Upper lobe of right lung (tissue), 1 donor: ENCODE data around the gene SHISA7. TPM values are rescaled to one million over a fixed set of nuclear protein-coding genes. Genes with fewer than 3 reads are reported as not detected.

Source experiments
- ATAC-seq: fragments of 200-7000 bp; cut with Tn5 transposase; one replicate; pipeline ENCODE4 v1.9.1; 2020; ENCODE audit warnings: mild to moderate bottlenecking, moderate library complexity
- DNase-seq: peaks from one replicate; pipeline ENCODE4 v3.0.0-alpha.2; 2020
- H3K27ac ChIP-seq: fragments of 200-600 bp; one replicate; pipeline ENCODE4 v1.8.0; 2022
- H3K27me3 ChIP-seq: fragments of 200-600 bp; one replicate; pipeline ENCODE4 v1.8.0; 2022; ENCODE audit warnings: mild to moderate bottlenecking
- H3K36me3 ChIP-seq: fragments of 200-600 bp; one replicate; pipeline ENCODE4 v1.8.0; 2022
- H3K4me1 ChIP-seq: fragments of 200-600 bp; one replicate; pipeline ENCODE4 v1.8.0; 2022
- H3K4me3 ChIP-seq: fragments of 200-600 bp; one replicate; pipeline ENCODE4 v1.8.0; 2022; ENCODE audit warnings: mild to moderate bottlenecking
- H3K9me3 ChIP-seq: fragments of 200-600 bp; one replicate; pipeline ENCODE4 v1.8.0; 2022
- intact Hi-C: fragments of 100-400 bp; cut with DNase I; formaldehyde crosslinking; loops from one replicate; pipeline ENCODE4 v1.11.0; 2022
- total RNA-seq: library from RNA; stranded (reverse); fragmentation: NEBNext Ultra II Directional; extraction: Animal tissue kit (Norgen Biotek cat#: 25700); gene quantifications from one replicate; pipeline ENCODE4 v1.2.1, GENCODE V29; 2021
- TF ChIP-seq, protein P1 (sequence below): fragments of 200-600 bp; IDR thresholded peaks from one replicate; pipeline ENCODE4 v1.8.0; 2022; ENCODE audit warnings: antibody characterized with exemption
- donor health status: DM: no; HTN: yes; CAD: no; lungs with severe emphysema.

The SHISA7 gene
- total RNA-seq, 1 donor from 2014 or later: not detected

DNA sequence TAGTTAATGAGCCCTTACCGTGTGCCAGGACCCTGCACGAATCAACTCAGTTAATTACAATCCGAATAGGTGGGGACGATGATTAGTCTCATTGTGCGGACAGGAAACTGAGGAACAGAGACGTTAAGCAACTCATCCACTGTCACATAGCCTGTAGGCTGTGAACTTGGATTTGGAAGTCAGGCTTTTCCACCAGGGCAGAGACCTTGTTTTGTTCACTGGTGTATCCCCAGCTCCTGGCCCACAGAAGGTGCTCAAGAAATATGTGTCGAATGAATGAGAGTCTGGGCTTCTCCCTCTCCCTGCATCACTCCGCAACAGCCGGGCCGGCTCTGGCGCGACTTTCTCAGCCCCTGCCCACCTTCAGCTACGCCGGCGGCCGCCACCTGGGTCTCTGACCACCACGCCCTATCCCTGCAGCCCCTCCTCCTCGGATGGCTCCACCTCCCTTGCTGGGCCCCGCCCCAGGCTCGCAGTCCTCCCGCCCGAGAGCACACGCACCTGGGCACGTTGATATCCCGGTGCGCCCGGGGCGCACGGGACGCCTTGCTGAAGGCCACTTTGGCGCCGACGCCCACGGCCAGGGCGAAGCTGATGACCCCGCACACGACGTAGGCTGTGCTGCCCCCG is 1.3 kb downstream of the SHISA7 start:
- ATAC-seq: no peak
- peaks cover 56% of the 10 kb centered on the region for H3K27me3 ChIP-seq

GRCh38 chr19:55441319-55441691 is 1.8 kb downstream of the SHISA7 start:
- no peak overlapping the region for H3K27ac ChIP-seq
- intact Hi-C loops: no loop called here
- H3K4me1 ChIP-seq: peaks cover 3% of the 10 kb centered on the region
- peaks cover 56% of the 10 kb centered on the region for H3K27me3 ChIP-seq
- DNase-seq (no peak), ATAC-seq (no peak)
- H3K36me3 ChIP-seq: no peaks in the 10 kb centered on the region
- no peaks in the 10 kb centered on the region for H3K9me3 ChIP-seq
- no peak overlapping the region for H3K4me3 ChIP-seq
- TF ChIP-seq, protein P1, sequence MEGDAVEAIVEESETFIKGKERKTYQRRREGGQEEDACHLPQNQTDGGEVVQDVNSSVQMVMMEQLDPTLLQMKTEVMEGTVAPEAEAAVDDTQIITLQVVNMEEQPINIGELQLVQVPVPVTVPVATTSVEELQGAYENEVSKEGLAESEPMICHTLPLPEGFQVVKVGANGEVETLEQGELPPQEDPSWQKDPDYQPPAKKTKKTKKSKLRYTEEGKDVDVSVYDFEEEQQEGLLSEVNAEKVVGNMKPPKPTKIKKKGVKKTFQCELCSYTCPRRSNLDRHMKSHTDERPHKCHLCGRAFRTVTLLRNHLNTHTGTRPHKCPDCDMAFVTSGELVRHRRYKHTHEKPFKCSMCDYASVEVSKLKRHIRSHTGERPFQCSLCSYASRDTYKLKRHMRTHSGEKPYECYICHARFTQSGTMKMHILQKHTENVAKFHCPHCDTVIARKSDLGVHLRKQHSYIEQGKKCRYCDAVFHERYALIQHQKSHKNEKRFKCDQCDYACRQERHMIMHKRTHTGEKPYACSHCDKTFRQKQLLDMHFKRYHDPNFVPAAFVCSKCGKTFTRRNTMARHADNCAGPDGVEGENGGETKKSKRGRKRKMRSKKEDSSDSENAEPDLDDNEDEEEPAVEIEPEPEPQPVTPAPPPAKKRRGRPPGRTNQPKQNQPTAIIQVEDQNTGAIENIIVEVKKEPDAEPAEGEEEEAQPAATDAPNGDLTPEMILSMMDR: no peak

More for the DNA sequence above, 1.3 kb downstream of the SHISA7 start:
- Histone ChIP-seq H3K4me1 (peaks cover 3% of the 10 kb centered on the region), H3K4me3 (no peak overlapping the region), H3K36me3 (no peaks in the 10 kb centered on the region), H3K27ac (no peak overlapping the region), H3K9me3 (no peaks in the 10 kb centered on the region)
- no peak for DNase-seq
- intact Hi-C loops: no loop called here
- TF ChIP-seq, protein P1: no peak

GRCh38 chr19:55440411-55441105 is 2.5 kb downstream of the SHISA7 start:
- DNase-seq (no peak), ATAC-seq (no peak)
- Histone ChIP-seq H3K27ac (no peak overlapping the region), H3K9me3 (no peaks in the 10 kb centered on the region), H3K4me3 (no peak overlapping the region), H3K4me1 (peaks cover 3% of the 10 kb centered on the region), H3K36me3 (no peaks in the 10 kb centered on the region), H3K27me3 (peaks cover 56% of the 10 kb centered on the region)
- TF ChIP-seq, protein P1: no peak
- intact Hi-C loops: no loop called here

DNA sequence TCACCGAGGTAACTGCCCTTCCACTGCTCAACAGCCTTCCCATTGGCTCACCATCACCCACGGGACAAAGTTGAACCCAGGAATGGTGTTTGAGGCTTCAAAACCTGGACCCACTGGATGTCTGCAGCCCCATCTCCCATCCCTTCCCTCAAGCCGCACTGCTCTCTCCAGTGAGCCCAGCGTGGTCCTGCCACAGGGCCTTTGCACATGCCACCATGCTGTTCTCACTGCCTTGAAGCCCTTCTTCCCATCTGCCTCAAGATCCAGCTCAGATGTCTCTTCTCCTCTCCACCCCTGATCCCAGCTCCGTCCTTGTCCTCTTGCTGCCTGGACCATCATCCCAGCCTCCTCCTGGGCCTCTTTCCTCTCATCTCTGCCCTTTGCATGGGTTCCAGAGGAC is 4.0 kb downstream of the SHISA7 start:
- Histone ChIP-seq H3K4me3 (no peak overlapping the region), H3K4me1 (peaks cover 3% of the 10 kb centered on the region), H3K9me3 (no peaks in the 10 kb centered on the region), H3K27ac (no peak overlapping the region), H3K36me3 (no peaks in the 10 kb centered on the region), H3K27me3 (peaks cover 42% of the 10 kb centered on the region)
- intact Hi-C loops: no loop called here
- DNase-seq (no peak), ATAC-seq (no peak)
- TF ChIP-seq, protein P1: no peak

DNA sequence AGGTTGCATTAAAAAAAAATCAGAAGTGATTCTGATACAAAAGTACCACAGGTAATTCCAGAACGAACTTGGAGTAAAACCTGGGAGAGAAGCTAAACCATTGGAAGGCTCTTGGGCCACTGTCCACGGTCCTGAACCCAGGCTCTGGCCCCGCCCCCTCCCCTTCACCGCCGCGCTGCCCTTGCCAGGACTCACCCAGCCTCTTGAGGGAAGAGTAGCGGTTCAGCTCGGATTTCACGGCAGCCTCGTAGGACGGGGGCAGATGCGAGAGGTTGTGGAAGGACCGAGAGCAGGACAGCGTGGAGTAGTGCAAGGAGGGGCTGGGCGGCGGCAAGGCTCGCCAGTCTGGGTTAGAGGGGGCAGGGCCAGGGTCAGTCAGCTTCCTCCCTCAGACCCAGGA is 5.7 kb downstream of the SHISA7 start:
- ATAC-seq (peak; percentile 84), DNase-seq (peak; percentile 83)
- no peak overlapping the region for H3K4me3 ChIP-seq
- TF ChIP-seq, protein P1: no peak
- intact Hi-C loops: no loop called here
- no peaks in the 10 kb centered on the region for H3K9me3 ChIP-seq
- peaks cover 3% of the 10 kb centered on the region for H3K4me1 ChIP-seq
- no peak overlapping the region for H3K27ac ChIP-seq
- no peaks in the 10 kb centered on the region for H3K36me3 ChIP-seq
- peaks cover 50% of the 10 kb centered on the region for H3K27me3 ChIP-seq
